ENCODE measurements around the gene TMX3.
A peak's percentile ranks its signal among the peaks of the same experiment; 100 is the strongest.

The TMX3 gene

GRCh38 chr18:68714712-68715496, at the start of gene TMX3:
Gene TMX3, minus strand, starts transcription at chr18:68715108. Its CDS starts 127 bp downstream, at chr18:68714981.
- peak; percentile 86 to 95 for DNase-seq

- no peak for DNase-seq
Observed at GRCh38 chr18:68764016-68764415, 49.1 kb upstream of the TMX3 start.

GRCh38 chr18:68763083-68763482, 48.2 kb upstream of the TMX3 start:
- DNase-seq, result no peak

- no peak for DNase-seq
Observed at GRCh38 chr18:68759308-68759707, 44.4 kb upstream of the TMX3 start.

- DNase-seq, result no peak
Observed at GRCh38 chr18:68757126-68757525, 42.2 kb upstream of the TMX3 start.

GRCh38 chr18:68742206-68742605, 27.3 kb upstream of the TMX3 start:
- no peak for DNase-seq

GRCh38 chr18:68740966-68741365, 26.1 kb upstream of the TMX3 start:
- DNase-seq, result peak in 1 of 2 experiments; percentile 66

GRCh38 chr18:68739462-68739861, 24.6 kb upstream of the TMX3 start:
- DNase-seq, result no peak

GRCh38 chr18:68738564-68738963, 23.7 kb upstream of the TMX3 start:
- no peak for DNase-seq

- peak; percentile 27 to 52 for DNase-seq
Observed at GRCh38 chr18:68735483-68736343, 20.8 kb upstream of the TMX3 start.

GRCh38 chr18:68734308-68734707, 19.4 kb upstream of the TMX3 start:
- DNase-seq, result no peak

GRCh38 chr18:68733707-68734106, 18.8 kb upstream of the TMX3 start:
- no peak for DNase-seq

- no peak for DNase-seq
Observed at GRCh38 chr18:68728081-68728700, 13.3 kb upstream of the TMX3 start.

- no peak for DNase-seq
Observed at GRCh38 chr18:68727506-68727905, 12.6 kb upstream of the TMX3 start.

GRCh38 chr18:68725346-68725745, 10.4 kb upstream of the TMX3 start:
- DNase-seq, result no peak

GRCh38 chr18:68724021-68724420, 9.1 kb upstream of the TMX3 start:
- no peak for DNase-seq

GRCh38 chr18:68723539-68723938, 8.6 kb upstream of the TMX3 start:
- no peak for DNase-seq

- no peak for DNase-seq
Observed at GRCh38 chr18:68722821-68723220, 7.9 kb upstream of the TMX3 start.

GRCh38 chr18:68721681-68722583, 7.0 kb upstream of the TMX3 start:
- no peak for DNase-seq

GRCh38 chr18:68714366-68714711, 569 bp downstream of the TMX3 start:
- no peak for DNase-seq

- DNase-seq, result no peak
Observed at GRCh38 chr18:68713796-68714195, 1.1 kb downstream of the TMX3 start.

GRCh38 chr18:68713131-68713530, 1.8 kb downstream of the TMX3 start:
- DNase-seq, result no peak

- no peak for DNase-seq
Observed at GRCh38 chr18:68707646-68708045, 7.3 kb downstream of the TMX3 start.

All from NCI-H446 (cell line).